HG02610 (cell line): ENCODE results near the gene RBCK1.

Source experiments
- ATAC-seq: cut with Tn5 transposase; IDR thresholded peaks from one replicate; pipeline ENCODE4 v1.9.1; 2021; ENCODE audit warnings: mild to moderate bottlenecking, moderate library complexity; ENCODE audit not compliant: unreplicated experiment

Gene RBCK1

DNA sequence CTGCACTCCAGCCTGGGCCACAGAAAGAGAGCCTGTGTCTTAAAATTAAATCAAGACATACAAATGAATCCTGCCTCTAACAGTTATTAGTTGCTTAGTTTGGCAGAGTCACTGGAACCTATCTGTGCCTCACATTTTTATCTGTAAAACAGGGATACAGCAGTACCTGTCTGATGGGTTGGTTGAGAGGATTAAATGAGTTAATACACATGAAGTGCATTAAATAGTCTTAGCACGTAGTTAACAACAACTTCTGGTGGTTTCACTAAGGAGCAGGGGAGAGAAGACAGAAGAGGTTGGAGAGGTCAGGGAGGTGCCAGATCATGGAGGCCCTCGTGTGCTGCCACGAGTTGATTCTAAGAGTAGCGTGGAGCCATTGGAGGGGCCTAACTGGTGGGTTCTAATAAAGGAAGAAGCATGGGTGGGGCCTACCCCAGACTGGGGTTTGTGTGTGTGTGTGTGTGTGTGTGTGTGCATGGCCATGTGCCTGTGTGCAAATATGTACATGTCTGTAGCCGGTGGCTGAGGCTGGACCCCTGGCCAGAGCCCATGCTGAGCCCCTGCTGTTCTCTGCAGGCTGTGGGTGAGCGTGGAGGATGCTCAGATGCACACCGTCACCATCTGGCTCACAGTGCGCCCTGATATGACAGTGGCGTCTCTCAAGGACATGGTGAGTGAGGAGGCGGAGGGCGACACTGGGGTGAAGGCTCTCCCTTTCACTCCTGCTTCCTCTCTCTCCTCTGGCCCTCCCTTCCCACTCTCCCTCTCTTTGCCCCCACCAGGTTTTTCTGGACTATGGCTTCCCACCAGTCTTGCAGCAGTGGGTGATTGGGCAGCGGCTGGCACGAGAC is 9.1 kb downstream of the RBCK1 start:
- no peak for ATAC-seq

DNA sequence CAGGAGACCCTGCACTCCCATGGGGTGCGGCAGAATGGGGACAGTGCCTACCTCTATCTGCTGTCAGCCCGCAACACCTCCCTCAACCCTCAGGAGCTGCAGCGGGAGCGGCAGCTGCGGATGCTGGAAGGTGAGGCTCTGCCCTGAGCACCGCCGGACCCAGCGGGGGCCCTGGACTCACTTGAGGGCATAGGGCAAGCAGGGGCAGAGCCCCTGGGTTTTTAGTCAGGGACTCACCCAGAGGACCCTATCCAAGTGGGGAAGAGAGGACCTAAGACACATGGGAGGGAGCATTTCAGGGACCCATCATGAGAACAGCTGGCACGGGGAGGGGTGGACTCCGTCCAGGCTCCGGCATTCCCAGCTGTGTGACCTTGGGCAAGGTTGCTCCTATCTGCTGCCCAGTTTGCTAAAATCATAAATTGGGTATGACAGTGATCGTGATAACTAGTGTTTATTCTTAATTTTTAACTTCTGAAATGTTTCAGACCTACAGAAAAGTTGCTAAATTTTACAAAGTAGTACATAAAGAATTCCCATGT is 9.8 kb downstream of the RBCK1 start:
- ATAC-seq, result no peak

GRCh38 chr20:418858-419365 is 10.8 kb downstream of the RBCK1 start:
- ATAC-seq, result no peak

- ATAC-seq, result no peak
Measured at GRCh38 chr20:419556-420165, 11.6 kb downstream of the RBCK1 start.

DNA sequence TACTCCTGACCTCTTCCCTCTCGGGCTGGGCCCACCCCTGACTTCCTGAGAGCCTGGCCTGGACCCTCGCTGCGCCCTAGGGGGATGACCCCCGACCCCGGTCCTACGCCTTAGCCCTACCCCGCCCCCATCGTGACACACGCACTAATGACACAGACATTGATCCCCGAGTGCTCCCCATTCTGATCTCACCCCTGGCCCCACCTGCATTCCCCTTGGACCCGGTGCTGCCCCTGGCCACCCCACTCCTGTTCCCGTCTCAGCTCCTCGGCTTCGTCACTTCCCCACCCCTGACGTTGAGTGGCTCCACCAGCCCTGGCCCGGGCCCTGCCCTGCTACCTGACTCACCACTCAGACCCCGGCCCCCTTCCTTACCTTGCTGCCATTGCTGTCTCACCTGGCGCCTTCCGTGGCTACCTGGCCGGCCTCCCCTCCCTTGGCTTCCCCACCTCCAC is 12.1 kb downstream of the RBCK1 start:
- no peak for ATAC-seq

DNA sequence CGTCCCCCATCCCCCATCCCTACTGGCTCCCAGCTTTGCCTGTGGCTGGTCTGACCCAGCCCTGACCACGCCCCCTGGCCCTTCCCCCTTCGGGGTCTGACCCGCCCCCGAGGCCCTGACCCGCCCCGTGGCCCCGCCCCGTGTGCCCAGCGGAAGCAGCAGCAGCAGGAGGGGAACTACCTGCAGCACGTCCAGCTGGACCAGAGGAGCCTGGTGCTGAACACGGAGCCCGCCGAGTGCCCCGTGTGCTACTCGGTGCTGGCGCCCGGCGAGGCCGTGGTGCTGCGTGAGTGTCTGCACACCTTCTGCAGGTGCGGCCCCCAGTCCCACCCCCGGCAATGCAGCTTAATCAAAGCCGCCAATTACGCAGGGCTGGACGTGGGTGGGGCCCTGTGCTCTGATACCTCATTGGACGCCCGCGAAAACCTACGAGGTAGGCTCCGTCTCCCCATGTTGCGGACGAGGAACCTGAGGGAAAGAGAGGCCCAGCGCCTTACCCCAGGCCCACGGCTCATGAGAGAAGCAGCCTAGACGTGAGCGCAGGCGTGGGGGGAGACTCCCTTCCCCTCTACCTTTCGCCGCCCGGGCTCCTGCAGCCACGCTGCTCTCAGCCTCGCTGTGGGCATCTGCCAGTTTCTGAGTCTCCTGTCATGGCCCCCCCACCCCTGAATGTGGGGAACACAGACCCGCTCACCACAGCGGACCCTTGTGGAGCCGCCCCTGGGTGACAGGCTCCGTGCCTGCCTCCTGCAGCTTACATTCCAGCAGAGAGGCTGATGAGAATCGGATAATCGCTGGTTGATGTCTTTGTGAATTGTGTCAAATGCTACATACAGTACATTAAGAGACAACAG is 12.8 kb downstream of the RBCK1 start:
- ATAC-seq, result no peak

DNA sequence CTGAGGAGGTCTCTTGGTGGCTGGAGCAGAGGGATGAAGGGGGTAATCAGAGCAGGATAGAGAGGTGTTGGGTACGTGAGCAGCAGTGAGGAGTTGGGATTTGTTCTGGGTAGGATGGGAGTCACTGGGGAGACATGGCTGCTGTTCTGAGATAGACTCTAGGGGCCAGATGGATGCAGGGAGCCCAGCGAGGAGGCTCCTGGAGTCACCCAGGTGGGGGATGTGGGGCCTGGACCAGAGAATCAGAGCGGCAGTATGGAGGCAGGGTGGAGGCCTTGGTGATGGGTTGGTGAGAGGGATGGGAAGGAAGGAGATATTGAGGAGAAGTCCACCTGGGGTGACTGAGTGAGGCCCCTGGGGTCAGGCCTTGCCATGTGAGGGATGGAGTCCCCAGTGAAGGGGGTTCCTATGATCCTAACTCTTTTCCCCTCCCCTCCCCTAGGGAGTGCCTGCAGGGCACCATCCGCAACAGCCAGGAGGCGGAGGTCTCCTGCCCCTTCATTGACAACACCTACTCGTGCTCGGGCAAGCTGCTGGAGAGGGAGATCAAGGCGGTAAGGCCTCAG is 13.7 kb downstream of the RBCK1 start:
- no peak for ATAC-seq

DNA sequence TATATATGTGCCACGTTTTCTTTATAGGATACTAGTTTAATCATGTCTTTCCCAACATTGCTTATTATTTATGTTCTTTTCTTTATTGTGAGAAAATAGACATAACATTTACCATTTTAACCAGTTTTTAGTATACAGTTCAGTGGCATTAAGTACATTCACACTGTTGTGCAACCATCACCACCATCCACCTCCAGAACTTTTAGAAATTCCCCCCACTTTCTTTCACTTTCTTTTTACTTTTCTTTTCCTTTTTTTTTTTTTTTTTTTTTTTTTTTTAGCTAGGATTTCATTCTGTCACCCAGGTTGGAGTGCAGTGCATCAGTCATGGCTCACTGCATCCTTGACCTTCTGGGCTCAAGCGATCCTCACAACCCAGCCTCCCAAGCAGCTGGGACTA is 18.5 kb downstream of the RBCK1 start:
- ATAC-seq, result no peak

GRCh38 chr20:427401-427800 is 19.3 kb downstream of the RBCK1 start:
- ATAC-seq, result no peak

- ATAC-seq, result no peak
Measured at GRCh38 chr20:427849-428657, 20.0 kb downstream of the RBCK1 start.

- no peak for ATAC-seq
Measured at GRCh38 chr20:428658-429200, 20.6 kb downstream of the RBCK1 start.

DNA sequence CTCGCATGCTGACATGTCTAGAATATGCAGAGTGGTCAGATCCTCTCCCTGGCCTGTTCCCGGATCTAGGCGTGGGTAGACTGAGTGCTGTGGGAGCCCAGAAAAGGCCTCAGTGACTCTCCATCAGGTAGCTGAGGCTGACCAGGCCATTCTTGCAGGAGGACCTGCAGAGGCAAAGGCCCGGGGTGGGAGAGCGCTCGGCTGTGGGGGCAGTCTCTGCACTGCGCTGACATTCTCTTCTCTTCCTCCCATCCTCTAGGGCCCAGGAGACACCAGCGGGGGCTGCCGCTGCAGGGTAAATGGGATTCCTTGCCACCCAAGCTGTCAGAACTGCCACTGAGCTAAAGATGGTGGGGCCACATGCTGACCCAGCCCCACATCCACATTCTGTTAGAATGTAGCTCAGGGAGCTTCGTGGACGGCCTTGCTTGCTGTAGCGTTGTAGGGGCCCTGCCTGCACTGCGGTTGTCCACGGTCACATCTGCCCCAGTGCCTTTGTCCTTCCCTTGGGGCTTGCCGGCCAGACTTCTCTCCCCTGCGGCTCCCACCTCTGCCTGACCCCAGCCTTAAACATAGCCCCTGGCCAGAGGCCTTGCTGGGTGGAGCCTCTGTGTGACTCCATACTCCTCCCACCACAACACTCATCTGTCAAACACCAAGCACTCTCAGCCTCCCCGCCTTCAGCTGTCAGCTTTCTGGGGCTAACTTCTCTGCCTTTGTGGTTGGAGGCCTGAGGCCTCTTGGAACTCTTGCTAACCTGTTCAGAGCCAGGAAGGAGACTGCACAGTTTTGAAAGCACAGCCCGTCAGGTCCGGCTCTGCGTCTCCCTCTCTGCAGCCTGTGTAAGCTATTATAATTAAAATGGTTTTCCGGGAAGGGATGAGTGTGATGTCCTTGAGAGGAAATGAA is 22.2 kb downstream of the RBCK1 start:
- ATAC-seq, result no peak

DNA sequence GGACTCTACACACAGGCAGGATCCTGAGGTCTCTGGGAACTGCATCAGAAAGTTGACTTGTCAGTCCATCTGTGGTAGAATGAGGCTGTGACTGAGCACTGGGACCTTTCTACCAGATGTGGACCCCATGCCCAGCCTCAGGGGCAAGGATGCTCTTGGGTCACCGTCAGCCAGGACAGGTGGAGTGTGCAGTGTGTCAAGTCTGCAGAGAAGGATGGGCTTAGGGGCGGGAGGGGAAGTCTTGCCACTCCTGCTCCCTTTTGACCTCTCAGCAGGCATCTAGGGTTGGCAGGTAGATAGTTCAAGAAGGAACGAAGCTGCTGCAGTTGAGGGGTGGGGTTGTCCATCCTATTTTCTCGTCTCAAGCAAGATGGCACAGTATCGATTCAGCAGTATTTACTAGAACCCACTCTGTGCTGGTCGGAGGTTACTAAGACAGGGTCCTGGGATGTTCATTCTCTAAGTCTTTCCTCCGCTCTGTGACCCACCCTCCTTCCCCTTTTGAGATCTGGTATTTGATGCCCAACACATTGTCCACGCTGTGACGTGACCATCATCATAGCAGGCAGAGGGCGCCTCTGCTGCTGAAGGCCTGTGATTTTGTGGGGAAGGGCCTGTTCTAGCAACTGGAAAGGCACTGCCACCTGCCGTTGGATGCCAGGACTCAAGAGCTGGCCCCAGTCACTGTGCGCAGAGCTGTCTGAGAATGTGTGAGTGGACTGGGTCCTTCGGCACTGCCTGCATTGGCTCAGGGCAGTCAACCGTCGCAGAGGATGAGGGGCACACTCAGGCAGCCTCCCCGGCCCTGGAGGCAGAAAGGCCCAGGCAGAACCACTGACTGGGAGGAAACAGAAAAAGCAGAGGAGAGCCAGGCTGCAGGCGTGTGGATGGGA is 23.2 kb downstream of the RBCK1 start:
- ATAC-seq, result no peak

- no peak for ATAC-seq
Measured at GRCh38 chr20:432208-432607, 24.1 kb downstream of the RBCK1 start.

DNA sequence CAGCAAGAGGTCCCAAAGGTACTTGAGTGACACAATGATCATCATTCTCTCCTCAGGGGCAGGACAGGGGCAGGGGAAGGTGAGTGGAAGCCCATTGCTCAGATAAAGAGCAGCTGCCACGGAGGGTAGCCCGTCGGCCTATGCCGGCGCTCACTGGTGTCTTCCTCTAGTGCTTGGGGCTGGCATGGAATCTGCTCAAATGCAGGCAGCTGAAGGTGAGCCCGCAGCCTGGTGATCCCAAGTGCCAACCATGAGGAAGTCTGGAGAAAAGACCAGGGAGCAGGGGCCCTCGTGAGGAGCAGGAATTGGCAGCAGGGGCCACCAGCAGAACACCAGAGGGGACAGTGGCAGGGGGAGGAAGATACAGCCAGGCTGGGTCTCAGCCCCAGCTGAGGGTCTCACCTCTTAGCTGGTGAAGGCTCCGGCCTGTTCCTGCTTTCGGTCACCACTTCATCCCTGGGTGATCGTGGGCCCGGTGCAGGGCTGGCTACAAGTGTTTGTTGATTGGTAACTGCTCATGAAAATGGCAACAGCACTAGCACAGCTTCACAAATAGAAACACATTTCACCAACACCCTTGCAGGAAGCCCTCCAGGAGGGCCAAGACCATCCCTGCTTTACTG is 24.7 kb downstream of the RBCK1 start:
- ATAC-seq, result no peak

DNA sequence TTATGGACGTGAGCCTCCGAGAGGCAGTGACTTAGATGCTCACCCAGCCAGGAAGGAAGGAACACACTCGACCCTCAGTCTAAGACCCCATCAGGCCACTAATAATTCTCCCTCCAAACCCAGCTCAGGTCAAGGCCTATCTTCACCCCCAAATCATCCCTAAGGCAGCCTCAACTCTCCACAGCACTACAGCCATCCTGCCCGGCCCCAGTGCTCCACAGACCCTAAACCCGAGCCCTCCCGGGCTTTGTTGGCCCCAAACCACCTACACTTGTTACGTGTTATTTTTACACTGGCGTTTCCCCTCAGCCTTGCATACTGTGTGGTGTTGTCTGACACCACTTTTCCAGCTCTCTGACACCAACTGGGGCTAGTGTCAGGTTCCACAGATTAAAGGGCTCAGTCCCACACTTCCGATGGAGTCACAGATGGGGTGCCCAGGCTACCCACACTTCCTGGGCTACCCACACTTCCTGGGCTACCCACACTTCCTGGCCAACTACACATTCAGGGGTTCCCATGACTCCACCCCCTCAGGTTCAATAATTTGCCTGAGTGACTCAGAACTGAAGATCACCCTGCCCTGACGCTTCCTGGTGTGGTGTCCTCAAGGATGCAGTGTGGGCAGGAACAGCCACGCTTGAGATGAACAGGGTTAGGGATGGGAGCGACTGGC is 25.3 kb downstream of the RBCK1 start:
- ATAC-seq, result peak; percentile 76

GRCh38 chr20:434221-434620 is 26.1 kb downstream of the RBCK1 start:
- ATAC-seq, result no peak
